Activated T-helper 9 cell treated with anti-CD3 and anti-CD28 coated beads, Interleukin-2, amount 50 U/mL, for 16 hours (primary cell): Measurements from ENCODE around the gene CTU2.

Source experiments
- DNase-seq: peaks from one replicate; pipeline ENCODE4 v3.0.0-alpha.2; 2020; ENCODE audit warnings: low read depth

Gene CTU2

DNA sequence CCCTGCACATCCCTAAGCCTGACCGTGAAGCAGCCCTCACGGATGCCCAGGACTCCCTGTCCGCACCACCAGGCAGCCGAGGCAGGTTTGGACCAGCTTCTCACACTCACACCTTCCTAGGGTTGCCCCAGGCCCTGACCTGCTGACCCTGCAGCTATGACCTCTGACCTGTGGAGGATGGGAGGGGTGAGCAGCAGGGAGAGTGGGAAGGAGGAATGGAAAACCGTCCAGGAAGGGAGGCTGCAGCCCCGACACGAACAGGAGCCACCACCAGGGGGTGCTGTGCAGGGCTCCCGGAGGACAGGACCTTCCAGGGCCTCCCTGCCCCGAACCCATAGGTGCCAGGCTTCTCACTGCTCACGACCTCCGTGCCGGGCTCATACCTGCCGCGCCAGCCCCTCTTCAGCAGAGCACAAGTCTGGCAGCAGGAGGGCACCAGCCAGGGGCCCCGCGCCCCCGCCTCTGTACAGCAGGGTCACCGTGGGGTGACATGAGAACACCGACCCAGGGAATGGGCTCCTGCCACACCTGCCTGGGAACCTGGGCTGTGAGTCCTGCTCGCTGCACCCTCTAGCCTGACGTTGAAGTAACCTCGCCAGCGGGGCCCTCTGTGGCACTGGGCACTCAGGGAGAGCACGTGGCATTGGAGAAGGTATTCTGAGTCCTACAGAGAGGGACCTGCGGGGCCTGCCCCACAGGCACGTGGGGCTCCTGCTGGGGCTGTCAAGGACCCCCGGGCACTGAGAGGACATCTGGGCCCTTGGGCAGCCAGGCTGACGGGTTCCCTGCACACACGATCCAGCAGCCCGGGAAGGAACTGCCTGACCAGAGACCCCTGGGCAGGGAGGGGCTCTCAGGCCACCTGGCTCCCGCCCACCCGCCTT lies 37.6 kb downstream of the CTU2 start:
- peak; percentile 66 for DNase-seq

DNA sequence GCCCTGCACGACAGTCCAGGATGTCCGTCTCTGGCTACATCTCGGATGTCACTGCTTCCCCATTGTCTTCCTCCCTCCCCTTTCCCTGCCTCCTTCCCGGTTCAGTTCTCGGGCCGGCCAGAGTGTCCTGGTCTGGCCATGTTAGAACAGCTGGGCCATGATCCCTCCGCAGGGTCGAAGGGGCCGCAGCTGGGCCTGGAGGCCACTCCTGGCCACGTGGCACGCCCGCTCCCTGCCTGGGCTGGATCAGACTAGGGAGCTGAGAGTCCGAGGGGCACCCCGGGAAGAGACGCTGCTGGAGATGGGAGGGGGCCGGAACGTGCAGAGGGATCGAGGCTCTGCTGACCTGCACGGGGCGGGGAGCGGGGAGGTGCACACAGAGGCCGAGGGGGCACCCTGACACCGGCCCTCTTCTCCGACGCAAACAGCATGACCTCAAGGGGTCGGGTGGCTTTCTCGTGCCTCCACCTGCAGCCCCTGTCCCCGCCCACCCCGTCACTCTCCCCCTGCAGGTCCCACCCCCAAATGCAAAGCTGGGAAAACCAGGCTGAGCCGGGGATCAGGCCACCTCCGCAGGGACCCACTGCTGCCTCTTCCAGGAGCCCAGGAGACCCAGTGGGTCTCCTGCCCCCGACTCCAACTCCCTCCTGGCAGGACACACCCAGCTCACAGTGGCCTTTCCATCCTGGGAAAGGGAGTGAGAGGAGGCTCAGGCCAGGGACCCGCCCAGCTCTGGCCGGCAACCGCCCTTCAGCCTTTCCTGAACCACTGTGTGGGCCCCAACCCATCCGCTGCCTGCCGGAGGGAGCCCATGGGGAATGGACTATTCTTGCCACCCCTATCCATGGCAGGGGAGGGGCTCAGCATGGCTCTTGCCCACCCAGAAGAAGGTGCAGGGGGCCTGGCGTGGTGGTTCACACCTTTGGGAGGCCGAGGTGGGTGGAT lies 38.5 kb downstream of the CTU2 start:
- DNase-seq = no peak

DNA sequence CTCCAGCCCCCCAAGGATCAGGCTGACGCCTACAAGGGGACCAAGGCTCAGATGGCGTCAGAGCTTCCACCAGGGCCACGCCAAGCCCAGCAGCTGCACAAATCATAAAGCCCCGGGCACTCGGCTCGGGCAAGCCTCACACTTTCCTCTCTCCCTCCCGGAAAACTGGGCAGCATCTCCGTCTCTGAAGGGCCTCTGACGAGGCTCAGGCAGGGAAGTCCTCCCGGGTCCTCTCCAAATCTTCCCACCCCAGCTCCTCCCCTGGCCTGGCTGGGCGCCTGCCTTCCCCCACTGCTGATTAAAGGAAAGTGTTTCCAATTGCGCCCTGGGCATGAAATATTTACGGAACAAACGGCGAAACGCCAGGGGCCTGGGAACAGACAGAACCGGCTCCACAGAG lies 40.2 kb downstream of the CTU2 start:
- DNase-seq = no peak

DNA sequence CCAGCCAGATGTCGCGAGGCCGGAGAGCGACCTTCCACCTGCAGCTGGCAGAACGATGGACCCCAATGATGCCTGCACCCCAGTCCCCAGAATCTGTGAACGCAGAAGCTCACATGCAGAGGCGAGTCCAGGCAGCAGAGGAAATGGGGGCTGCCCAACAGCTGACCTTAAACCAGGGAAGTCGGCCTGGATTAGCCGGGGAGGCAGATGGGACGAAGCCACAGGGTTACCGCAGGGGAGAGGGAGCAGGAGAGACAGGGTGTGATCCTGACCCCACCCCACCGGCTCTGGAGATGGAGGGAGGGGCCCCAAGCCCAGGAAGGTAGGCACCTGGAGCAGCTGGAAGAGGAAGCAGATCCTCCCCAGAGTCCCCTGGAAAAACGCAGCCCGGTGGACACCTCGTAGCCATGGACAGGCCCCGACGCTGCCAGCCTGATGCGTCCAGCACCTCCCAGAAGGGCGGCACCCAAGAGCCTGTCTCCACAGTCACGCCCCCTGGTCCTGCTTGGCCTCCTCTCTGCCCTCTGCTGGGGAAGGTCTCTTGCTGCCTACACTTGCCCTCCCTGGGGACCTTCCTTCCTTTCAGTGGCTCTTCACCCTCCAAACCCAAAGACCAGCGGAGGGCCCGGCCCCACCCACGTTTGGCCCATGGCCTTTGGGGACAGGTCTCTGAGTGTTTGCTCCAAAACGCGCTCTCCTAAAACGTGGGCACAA lies 41.4 kb downstream of the CTU2 start:
- DNase-seq = no peak

DNA sequence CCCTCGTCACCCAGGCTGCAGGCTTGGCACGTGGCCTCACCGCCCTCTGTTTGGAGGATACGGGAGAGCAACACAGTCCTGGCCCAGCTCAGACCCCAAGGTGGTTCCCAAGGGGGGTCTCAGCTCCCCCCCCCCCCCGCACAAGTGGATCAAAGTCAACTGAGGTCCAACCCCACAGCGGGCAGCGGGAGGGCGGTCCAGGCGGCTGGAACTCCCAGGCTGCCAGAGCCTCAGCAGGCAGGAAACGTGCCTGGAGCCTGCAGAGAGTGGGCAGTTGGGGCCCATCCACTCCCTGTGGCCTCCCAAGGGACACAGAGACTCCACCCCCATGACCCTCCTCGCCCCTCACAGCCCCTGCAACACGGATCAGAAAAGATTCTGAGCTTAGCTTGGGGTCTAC lies 42.1 kb downstream of the CTU2 start:
- no peak for DNase-seq

DNA sequence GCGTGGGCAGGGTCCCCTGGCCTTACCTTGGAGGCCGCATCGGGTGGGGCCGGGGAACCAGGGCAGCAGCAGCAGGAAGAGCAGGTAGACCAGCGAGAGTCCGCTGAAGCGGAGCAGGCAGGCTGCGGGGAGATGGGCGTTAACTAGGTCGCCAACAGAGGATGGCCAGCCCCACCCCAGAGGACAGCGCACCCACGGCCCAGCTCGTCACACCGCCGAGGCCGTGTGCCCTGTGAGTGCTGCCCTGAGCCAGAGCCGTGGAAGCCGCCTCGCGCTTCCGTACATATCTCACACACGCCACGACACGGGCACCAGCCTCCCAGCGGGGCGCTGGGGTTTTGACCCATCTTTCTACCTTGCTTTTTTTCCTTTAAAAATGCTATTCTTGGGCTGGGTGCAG lies 43.1 kb downstream of the CTU2 start:
- DNase-seq = no peak

DNA sequence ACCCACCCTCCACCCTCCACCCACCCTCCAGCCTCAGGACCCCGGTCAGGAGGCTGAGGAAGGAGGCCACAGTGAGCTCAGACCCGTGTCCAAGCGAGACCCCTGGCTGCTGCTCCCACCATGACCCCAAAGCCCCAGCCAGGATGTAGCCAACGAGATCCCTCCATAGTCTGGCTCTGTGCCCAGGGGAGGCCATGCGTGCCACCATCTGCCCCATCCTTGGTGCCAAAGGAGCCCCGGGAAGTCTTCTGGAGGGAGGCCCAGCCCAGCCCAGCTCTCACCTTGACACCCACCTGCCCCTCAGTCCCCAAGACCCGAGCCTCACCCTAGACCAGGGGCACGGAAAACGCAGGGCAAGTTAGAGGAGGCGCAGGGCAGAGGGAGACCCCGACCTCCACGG lies 44.6 kb downstream of the CTU2 start:
- no peak for DNase-seq

DNA sequence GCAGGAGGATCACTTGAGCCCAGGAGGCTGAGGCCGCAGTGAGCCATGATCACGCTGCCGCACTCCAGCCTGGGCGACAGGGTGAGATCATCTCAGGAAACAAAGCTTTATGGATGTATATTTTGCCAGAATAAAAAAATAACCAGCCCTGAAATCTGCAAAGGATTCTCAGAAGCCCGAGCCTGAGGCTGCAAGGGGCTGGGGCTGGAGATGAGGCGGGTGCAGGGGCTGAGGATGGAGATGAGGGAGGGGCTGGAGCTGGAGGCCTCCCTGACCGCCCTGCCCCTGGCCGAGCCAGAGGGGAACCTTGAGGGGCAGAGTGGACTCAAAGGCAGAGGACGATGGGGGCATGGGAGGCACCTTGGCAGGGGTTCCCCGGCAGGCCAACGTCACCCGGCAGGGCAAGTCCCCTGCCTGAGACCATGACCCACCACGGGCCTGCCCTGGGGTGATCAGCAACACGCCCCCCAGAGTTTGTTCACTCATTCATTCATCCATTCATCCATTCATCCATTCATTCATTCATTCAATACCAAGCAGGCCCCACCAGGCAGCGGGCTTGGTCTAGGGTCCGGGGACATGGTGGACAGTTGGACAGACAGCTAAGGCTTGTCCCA lies 46.2 kb downstream of the CTU2 start:
- no peak for DNase-seq

DNA sequence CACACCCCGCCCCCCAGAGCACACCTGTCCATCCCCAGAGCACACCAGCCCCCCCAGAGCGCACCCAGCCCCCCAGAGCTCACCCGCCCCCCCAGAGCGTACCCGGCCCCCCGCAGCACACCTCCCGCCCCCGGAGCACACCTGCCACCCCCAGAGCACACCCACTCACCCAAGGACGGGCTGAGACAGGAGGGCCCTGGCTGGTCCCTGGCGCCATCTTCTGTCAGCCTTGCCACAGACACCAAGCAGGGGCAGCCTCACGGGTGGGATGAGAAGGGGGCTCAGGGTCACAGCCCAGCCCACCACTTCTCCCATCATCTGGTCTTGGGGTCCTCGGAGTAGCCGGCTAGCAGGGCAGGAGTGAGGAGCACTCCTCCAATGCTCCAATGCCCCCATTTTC lies 46.9 kb downstream of the CTU2 start:
- DNase-seq = no peak

DNA sequence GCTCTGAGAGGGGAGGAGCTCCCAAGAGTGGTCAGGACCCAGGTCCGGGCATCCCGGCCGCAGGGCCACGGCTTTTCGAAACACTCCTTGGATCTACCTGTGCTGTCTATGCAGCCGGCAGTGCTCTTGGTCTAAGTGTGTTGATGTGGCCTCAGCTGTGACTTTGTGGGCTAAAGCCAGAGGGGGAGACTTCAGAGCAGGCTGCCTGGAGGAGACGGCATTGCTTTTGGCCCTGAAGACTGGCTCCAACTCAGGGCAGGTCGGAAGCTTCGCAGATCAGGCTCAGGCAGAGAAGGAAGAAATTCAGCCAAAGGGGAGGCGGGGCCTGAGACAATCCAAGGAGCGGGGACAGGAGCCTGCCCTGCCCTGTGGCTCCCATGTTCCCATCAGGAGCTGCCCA lies 47.3 kb downstream of the CTU2 start:
- DNase-seq = no peak

DNA sequence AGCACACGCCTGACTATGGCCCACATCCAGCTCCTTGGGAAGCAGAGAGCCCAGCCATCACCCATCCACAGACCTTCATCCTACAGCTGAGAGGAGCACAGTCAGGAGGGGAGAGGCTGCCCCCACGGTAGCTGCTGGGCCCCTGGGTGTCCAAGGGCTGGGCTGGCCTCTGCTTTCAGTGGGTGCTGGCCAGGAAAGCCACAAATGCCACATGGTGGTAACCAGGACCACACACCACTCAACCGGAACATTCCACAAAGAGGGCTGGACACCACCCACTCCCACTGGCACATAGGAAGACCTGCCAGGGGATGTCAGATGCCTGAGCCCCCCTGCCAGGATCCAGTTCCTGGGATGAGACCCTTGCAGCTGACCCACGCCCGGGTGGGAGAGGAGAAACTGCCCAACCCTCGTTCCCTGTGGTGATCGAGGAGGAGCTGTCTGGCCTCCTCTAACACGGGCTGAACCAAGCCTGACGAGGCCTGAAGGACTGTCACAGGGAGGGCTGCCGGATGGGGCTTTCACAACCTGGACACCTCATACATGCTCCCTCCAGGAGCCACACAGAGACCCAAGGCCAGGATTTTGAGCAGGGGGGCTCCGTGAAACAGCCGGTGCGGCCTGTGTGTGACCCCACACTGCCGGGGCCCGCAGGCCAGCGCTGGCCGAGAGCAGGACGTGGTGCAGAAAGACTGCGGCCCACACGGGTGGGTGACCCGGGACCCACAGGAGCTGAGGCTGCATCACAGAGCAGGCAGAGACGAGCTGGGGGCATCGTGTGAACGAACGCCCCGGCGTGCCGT lies 48.0 kb downstream of the CTU2 start:
- DNase-seq = no peak

DNA sequence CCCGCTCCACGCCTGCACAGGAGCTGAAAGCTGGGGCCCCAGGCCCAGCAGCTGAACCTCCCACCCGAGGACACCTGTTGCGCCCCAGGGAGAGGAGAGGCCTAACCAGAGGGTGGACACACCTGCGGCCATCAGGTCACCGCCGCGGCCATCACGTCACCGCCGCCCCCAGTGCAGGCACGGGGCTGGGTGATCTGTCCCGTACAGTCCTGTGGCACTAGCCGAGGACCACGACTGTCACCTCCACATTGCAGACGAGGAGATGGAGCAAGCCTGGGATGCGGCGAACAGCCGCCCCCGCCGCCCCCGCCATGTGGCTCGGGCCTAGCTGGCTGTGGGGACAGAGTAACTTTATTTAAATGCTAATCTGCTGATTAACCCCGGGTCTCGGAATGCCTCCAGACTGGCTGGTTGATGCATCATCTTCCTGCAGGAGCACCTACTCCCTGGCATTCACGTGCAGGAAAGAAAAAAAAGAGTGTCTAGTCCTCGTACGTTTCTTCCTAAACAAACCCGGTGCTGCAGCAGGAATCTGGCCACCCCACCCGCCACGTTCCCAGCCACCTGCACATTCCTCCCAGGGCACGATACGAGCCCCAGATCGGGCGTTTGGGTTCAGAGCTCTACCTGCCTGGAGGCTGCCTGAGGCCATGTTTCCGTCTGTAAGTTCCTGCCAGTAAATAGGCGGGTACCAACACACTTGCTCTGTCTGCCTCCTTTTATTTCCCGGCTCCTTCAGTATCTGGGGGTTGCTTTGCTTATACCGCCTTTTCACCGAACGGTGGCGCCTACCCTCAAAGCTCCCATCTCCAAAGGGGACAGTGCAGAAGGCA lies 48.8 kb downstream of the CTU2 start:
- DNase-seq = no peak

DNA sequence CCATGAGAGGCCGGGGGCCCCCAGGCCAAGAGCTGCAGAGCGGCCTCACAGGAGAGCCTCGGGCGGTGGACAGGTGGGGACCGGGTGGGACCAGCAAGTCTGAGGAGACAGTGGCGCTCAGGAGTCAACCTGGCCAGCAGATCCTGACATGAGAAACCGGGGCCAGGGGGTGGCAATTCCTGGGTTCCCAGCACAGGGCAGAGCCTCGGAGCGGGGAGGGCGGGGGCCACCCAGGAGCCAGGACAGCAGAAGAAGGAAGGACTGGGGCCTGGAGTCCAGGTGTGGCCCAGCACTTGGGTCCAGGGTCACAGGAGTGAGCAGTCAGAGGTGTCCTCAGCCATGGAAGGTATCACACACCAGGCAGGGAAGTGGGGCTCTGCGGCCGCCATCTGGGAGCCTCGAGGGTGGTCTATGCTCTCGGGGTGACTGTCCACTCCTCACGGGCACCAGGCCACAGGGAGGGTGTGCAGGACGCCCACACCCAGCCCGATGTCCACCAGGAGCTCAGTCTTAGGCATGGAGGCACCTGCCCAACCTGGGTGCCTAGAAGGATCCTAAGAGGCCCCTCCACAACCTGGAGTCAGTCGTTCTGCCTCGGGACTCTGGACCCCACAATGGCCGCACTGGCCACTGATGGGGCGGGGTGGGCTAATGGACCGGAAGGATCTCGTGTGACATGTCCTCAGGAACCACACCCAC lies 49.6 kb downstream of the CTU2 start:
- no peak for DNase-seq

DNA sequence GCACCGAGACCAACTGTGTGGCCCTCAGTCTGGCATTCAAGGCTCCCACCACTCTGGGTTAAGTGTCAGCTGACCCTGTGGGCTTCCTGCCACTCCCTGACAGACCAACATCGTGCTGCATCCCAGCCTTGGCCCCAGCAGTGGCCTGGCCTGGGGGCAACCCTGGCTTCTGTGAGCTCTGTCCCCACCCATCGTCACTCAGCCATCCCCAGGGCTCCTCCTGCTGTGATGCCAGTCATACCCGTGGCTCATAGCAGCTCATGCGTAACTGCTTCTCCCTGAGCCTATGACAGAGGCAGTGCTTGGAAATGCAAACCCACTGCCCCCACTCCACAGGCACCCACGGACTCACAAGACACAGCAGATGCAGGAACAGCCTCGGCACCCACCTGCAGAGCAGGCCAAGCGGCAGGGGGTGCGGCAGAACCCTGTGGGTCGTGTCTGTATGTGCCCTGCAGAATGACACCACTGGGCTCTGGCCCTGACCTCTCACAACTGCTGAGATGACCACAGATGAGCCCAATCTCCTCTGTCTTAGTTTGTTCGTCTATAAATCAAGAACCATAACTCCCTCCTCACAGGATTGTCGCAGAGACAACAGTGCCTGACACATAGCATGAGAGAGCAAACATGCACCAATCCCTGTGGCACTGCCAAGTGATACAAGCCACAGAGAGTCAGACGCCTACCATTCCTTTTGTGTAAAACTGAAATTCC lies 52.1 kb downstream of the CTU2 start:
- DNase-seq = no peak

DNA sequence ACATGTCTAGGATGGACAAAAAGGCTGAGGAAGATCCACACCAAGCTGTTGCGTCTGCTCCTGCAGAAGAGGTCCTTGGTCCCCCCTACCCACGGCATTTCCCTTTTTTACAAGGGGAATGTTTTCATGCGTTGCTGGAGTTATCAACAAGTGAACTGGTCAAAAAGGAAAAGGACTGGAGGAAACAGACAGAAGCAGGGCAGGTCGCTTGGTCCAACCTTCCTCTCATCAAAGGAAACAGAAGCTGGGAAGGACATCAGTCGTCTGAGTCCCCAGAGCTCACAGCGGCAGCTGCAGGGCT lies 52.6 kb downstream of the CTU2 start:
- DNase-seq = no peak

DNA sequence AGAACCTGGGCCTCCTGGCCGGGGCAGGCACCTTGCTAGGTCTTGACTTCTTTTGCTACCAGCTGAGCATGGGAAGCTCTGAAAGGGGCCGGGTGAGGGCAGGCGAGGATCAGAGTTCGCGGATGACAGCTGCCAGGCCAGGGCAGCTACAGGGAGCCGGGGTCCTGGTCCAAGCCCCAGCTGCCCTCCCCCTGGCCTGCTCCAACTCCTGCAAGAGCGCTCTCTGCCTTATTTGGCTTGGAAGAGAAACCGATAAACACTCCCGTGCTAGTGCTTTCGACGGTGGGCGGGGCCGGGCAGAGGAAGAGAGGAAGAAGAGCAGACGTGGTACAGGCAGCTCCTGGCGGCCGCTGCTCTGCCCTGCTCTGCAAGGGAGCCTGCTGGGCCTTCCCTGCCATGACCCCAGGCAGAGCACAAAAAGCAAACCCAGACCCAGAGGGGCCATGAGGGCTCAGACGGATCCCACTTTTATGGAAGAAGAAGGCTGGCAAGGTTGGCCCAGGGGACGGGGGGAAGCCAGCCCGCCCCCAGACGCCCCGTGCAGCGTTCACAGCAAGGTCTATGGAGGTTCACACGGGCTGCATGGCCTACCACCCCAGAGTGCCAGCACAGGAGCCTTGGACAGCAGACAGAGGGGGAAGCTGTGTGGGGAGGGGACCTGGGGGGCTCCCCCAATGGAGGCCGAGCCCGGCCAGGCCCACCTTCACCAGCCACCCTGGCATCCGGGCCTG lies 53.1 kb downstream of the CTU2 start:
- DNase-seq = peak; percentile 40

DNA sequence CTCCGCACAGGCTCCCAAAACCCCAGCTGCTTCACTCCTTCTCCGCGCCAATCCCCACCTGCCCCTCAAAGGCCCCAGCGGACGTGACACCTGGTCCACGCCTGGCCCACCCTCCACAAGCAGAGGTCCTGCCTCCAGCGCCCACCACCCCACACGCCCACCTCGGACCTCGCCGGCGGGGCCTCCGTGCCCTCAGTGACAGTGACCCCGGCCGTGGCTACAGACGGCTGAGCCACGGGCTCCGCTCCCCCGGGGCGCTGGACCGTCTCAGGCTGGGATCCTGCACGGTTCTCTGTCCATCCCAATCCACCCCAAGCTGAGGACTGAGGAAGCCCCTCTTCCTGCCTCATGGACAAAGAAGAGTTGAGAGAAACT lies 53.7 kb downstream of the CTU2 start:
- no peak for DNase-seq

DNA sequence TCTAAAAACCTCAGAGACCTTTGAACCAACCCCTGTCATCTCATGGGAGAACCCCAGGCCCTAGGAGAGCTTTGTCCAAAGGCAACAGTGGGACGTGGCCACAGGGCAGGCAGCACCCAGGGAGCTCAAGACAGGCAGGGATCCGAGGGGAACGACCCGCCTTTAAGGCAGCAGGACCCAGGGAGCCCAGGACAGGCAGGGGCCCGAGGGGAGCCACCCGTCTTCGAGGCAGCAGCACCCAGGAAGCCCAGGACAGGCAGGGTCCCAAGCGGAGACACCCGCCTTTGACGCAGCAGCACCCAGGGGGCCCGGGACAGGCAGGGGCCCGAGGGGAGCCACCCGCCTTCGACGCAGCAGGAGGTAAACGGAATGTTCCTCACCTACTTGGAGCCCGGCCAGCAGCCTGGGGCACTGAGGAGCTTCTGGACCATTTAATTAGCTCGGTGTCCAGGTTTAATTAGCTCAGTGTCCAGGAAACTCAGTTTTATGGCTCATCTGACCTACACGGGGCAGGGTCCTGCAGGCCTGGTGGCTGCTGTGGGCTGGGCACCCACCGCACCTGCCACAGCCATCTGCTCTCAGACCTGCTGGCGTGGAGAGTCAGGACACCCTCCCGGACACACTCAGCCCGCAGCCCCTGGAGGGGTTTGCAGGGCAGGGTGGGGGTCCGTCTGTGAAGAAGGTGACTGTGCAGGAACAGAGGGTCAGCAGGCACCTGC lies 54.3 kb downstream of the CTU2 start:
- DNase-seq = no peak
